HCT116 (cell line): ENCODE results near the gene TAOK3. TPM values are rescaled to one million over a fixed set of nuclear protein-coding genes. Genes with fewer than 3 reads are reported as not detected.

Experiments used
- ATAC-seq: fragments of 200-7000 bp; cut with Tn5 transposase; 2 replicates; pipeline ENCODE4 v1.9.1; 2020; ENCODE audit warnings: mild to moderate bottlenecking, moderate library complexity
- BruUV-seq: library from RNA; stranded (reverse); fragments of 400-500 nt; replicated peaks from 2 replicates; lab custom pipeline; 2021; lab: Mats Ljungman, UMichigan
- CTCF ChIA-PET: fragments of 300-600 bp; sonication (Branson Sonifier 250); formaldehyde crosslinking; loops from one replicate; lab custom pipeline; 2021; ENCODE audit warnings: antibody characterized with exemption; lab: Charles Lee
- POLR2A ChIA-PET: fragments of 300-600, 350-600 bp; sonication (Branson Sonifier 250); formaldehyde crosslinking; loops from one replicate; lab custom pipeline; 2021; ENCODE audit warnings: antibody characterized with exemption; lab: Charles Lee
- RAD21 ChIA-PET, 2 experiments: fragments of 300-600 bp; sonication (Branson Sonifier 250); formaldehyde crosslinking; loops; one replicate each; lab custom pipeline; 2023; ENCODE audit warnings: low total read pairs in 2 of 2; ENCODE audit not compliant: uncharacterized antibody in 2 of 2, unreplicated experiment in 2 of 2, low non-redundant PET in 1 of 2; lab: Charles Lee
- DNase-seq: peaks from one replicate; pipeline ENCODE4 v3.0.0-alpha.2; 2010; ENCODE audit warnings: low read depth, low spot score
- H2AFZ ChIP-seq: fragments of 200-600 bp; shearing (Covaris generic), sonication (generic); 2 replicates; pipeline ENCODE4 v1.6.1; 2017; ENCODE audit warnings: low read depth, mixed run types, mixed read lengths, antibody characterized with exemption, low read length; ENCODE audit not compliant: poor library complexity, severe bottlenecking
- H3K27ac ChIP-seq: 2 replicates; pipeline ENCODE4 v1.5.1; 2012; ENCODE audit warnings: low read depth, low read length
- H3K27me3 ChIP-seq: fragments of 200-600 bp; sonication (generic); 2 replicates; pipeline ENCODE4 v1.6.1; 2016; ENCODE audit warnings: mixed run types, low read length, mixed read lengths; ENCODE audit not compliant: insufficient read depth
- H3K36me3 ChIP-seq, 2 experiments: fragments of 200-500 bp in 1 of 2; fragments of 200-600 bp in 1 of 2; sonication (Bioruptor generic) in 1 of 2; sonication (generic) in 1 of 2; 2 replicates each; pipeline versions ENCODE4 v1.5.1 to v1.6.1; 2014 to 2016; ENCODE audit warnings: low read length in 2 of 2, inconsistent platforms in 1 of 2, mixed read lengths in 1 of 2, mixed run types in 1 of 2; ENCODE audit not compliant: insufficient read depth in 2 of 2, control insufficient read depth in 1 of 2
- H3K4me1 ChIP-seq, 2 experiments: fragments of 200-600 bp in 1 of 2; sonication (generic) in 1 of 2; 2 replicates each; pipeline versions ENCODE4 v1.5.1 to v1.6.1; 2012 to 2017; ENCODE audit warnings: low read length in 2 of 2, inconsistent platforms in 1 of 2, mild to moderate bottlenecking in 1 of 2, mixed read lengths in 1 of 2, mixed run types in 1 of 2, moderate library complexity in 1 of 2; ENCODE audit not compliant: insufficient read depth in 2 of 2, control insufficient read depth in 1 of 2
- H3K4me2 ChIP-seq: fragments of 200-600 bp; sonication (generic); 2 replicates; pipeline ENCODE4 v1.6.1; 2017; ENCODE audit warnings: mixed run types, low read length, mixed read lengths
- H3K4me3 ChIP-seq, 2 experiments: fragments of 200-600 bp in 1 of 2; sonication (generic) in 1 of 2; replicated peaks in 1 of 2; 2 replicates each; pipeline ENCODE4 v1.5.1; 2011 to 2016; ENCODE audit warnings: low read length in 2 of 2, control low read depth in 1 of 2, low read depth in 1 of 2, mild to moderate bottlenecking in 1 of 2, mixed read lengths in 1 of 2, mixed run types in 1 of 2
- H3K79me2 ChIP-seq: fragments of 200-600 bp; sonication (generic); 2 replicates; pipeline ENCODE4 v1.6.1; 2017; ENCODE audit warnings: mild to moderate bottlenecking, mixed run types, low read length, moderate library complexity, mixed read lengths; ENCODE audit not compliant: insufficient read depth
- H3K9ac ChIP-seq: fragments of 200-600 bp; sonication (generic); 2 replicates; pipeline ENCODE4 v1.6.1; 2016; ENCODE audit warnings: low read length, mixed read lengths
- H3K9me2 ChIP-seq: fragments of 200-600 bp; sonication (generic), shearing (Covaris generic); 2 replicates; pipeline ENCODE4 v1.6.1; 2017; ENCODE audit warnings: mixed run types, mild to moderate bottlenecking, moderate library complexity; ENCODE audit not compliant: insufficient read depth
- H3K9me3 ChIP-seq, 2 experiments: fragments of 200-500 bp in 1 of 2; fragments of 200-600 bp in 1 of 2; sonication (Bioruptor generic) in 1 of 2; sonication (generic) in 1 of 2; 2 replicates each; pipeline ENCODE4 v1.6.1; 2014 to 2017; ENCODE audit warnings: low read length in 2 of 2, mixed read lengths in 2 of 2, inconsistent platforms in 1 of 2, low read depth in 1 of 2, mild to moderate bottlenecking in 1 of 2, mixed run types in 1 of 2, moderate library complexity in 1 of 2; ENCODE audit not compliant: control insufficient read depth in 1 of 2, insufficient read depth in 1 of 2
- H4K20me1 ChIP-seq: fragments of 200-600 bp; sonication (generic), shearing (Covaris generic); 2 replicates; pipeline ENCODE4 v1.6.1; 2017; ENCODE audit warnings: mixed run types, mild to moderate bottlenecking, moderate library complexity; ENCODE audit not compliant: insufficient read depth
- ATF3 ChIP-seq: IDR thresholded peaks from 2 replicates; pipeline ENCODE4 v1.6.1; 2012
- CBX3 ChIP-seq: IDR thresholded peaks from 2 replicates; pipeline ENCODE4 v1.6.1; 2012; ENCODE audit warnings: low read depth
- CTCF ChIP-seq, 3 experiments: fragments of 200-600 bp in 1 of 3; sonication (generic) in 1 of 3; IDR thresholded peaks in 2 of 3; conservative IDR thresholded peaks in 1 of 3; 2 replicates each; pipeline ENCODE4 v1.5.1; 2012 to 2017; ENCODE audit warnings: low read depth in 2 of 3, low read length in 2 of 3, antibody characterized with exemption in 1 of 3, borderline replicate concordance in 1 of 3, control low read depth in 1 of 3, mild to moderate bottlenecking in 1 of 3, mixed read lengths in 1 of 3, mixed run types in 1 of 3, moderate library complexity in 1 of 3; ENCODE audit not compliant: insufficient read depth in 1 of 3
- EGR1 ChIP-seq: IDR thresholded peaks from 2 replicates; pipeline ENCODE4 v1.6.1; 2012; ENCODE audit warnings: low read depth
- ELF1 ChIP-seq: IDR thresholded peaks from 2 replicates; pipeline ENCODE4 v1.6.1; 2012; ENCODE audit warnings: low read depth, borderline replicate concordance
- EZH2 ChIP-seq: fragments of 200-600 bp; sonication (generic); IDR thresholded peaks from 2 replicates; pipeline ENCODE4 v1.6.1; 2017; ENCODE audit warnings: antibody characterized with exemption, mixed run types
- EZH2phosphoT487 ChIP-seq: fragments of 200-600 bp; IDR thresholded peaks from 2 replicates; pipeline ENCODE4 v1.6.1; 2018; ENCODE audit warnings: antibody characterized with exemption, borderline replicate concordance
- JUND ChIP-seq: IDR thresholded peaks from 2 replicates; pipeline ENCODE4 v1.6.1; 2012
- MAX ChIP-seq: IDR thresholded peaks from 2 replicates; pipeline ENCODE4 v1.6.1; 2012
- POLR2A ChIP-seq: IDR thresholded peaks from 2 replicates; pipeline ENCODE4 v1.7.0; 2011; ENCODE audit warnings: borderline replicate concordance; ENCODE audit not compliant: insufficient read depth, insufficient read length; ENCODE audit errors: extremely low read depth
- POLR2AphosphoS5 ChIP-seq: IDR thresholded peaks from 2 replicates; pipeline ENCODE4 v1.6.1; 2011; ENCODE audit warnings: mild to moderate bottlenecking, low read depth, low read length, moderate library complexity
- RAD21 ChIP-seq: IDR thresholded peaks from 2 replicates; pipeline ENCODE4 v1.6.1; 2012; ENCODE audit warnings: low read depth, mild to moderate bottlenecking
- REST ChIP-seq: IDR thresholded peaks from 2 replicates; pipeline ENCODE4 v1.6.1; 2012; ENCODE audit warnings: low read depth
- SIN3A ChIP-seq: IDR thresholded peaks from 2 replicates; pipeline ENCODE4 v1.6.1; 2012; ENCODE audit warnings: low read depth
- TCF7L2 ChIP-seq: IDR thresholded peaks from 2 replicates; pipeline ENCODE4 v1.7.0; 2011; ENCODE audit warnings: borderline replicate concordance, inconsistent platforms; ENCODE audit not compliant: insufficient read depth, insufficient read length; ENCODE audit errors: extremely low read depth
- ZBTB33 ChIP-seq: IDR thresholded peaks from 2 replicates; pipeline ENCODE4 v1.6.1; 2011; ENCODE audit warnings: mild to moderate bottlenecking, low read length, moderate library complexity; ENCODE audit not compliant: insufficient replicate concordance; ENCODE audit errors: extremely low read depth
- ZFX ChIP-seq: fragments of 450-650 bp; IDR thresholded peaks from 2 replicates; pipeline ENCODE4 v1.6.1; 2017
- ZNF274 ChIP-seq: fragments of 200-500 bp; sonication (Bioruptor generic); IDR thresholded peaks from 2 replicates; pipeline ENCODE4 v1.6.1; 2014; ENCODE audit warnings: mild to moderate bottlenecking, low read depth, low read length, inconsistent platforms
- intact Hi-C: fragments of 100-400 bp; cut with micrococcal nuclease; formaldehyde crosslinking; loops from 2 replicates; pipeline ENCODE4 v1.10.0; 2022
- total RNA-seq: library from RNA; stranded (reverse); gene quantifications from one replicate; pipeline ENCODE4 v1.2.1, GENCODE V29; 2021; ENCODE audit not compliant: unreplicated experiment

Gene TAOK3
- total RNA-seq, 1 experiment from 2014 or later = 10.5 TPM

GRCh38 chr12:118137148-118137678 is 235.5 kb downstream of the TAOK3 start:
- H3K79me2 ChIP-seq = peaks cover 38% of the 10 kb centered on the region
- ATAC-seq = no peak
- RAD21 ChIA-PET = no interaction called here
- no peak overlapping the region for H2AFZ ChIP-seq
- H3K4me1 ChIP-seq = peaks cover 8 to 19% of the 10 kb centered on the region in 2 experiments
- H3K9me2 ChIP-seq = no peaks in the 10 kb centered on the region
- peak overlapping the region; percentile 91 to 94 for H3K4me3 ChIP-seq
- CTCF ChIA-PET = interaction anchor here (2.3 kb wide), 1 partner anchor 241 kb away, joined by 8 read pairs; no protein-coding TSS in a partner anchor
- no peaks in the 10 kb centered on the region for H3K9me3 ChIP-seq
- intact Hi-C loops = loop anchor here (10.0 kb wide), 1 partner anchor 262 kb away; no protein-coding TSS in a partner anchor
- POLR2A ChIA-PET = no interaction called here
- H3K27me3 ChIP-seq = no peaks in the 10 kb centered on the region
- no peak overlapping the region for H3K27ac ChIP-seq
- DNase-seq = no peak
- no peaks in the 10 kb centered on the region for H4K20me1 ChIP-seq
- H3K4me2 ChIP-seq = peak overlapping the region; percentile 94
- peak overlapping the region; percentile 96 for H3K9ac ChIP-seq
- peaks cover 23 to 25% of the 10 kb centered on the region in 2 experiments for H3K36me3 ChIP-seq
- BruUV-seq = TSS peak; percentile 72
- no peak for TF ChIP-seq EGR1
- TF ChIP-seq ELF1 = no peak
- TF ChIP-seq RAD21 = no peak
- TF ChIP-seq POLR2A = no peak
- no peak for TF ChIP-seq ZFX
- no peak for TF ChIP-seq REST
- TF ChIP-seq CBX3 = no peak
- TF ChIP-seq MAX = no peak
- TF ChIP-seq ATF3 = no peak
- no peak for TF ChIP-seq JUND
- no peak for TF ChIP-seq EZH2
- TF ChIP-seq ZBTB33 = no peak
- no peak for TF ChIP-seq POLR2AphosphoS5
- TF ChIP-seq ZNF274 = no peak
- no peak for TF ChIP-seq TCF7L2
- no peak for TF ChIP-seq SIN3A
- no peak for TF ChIP-seq CTCF (IDR thresholded peaks at IDR 0.05 in 2 of 3, conservative IDR thresholded peaks at IDR 0.05 in 1 of 3; ENCODE audit: borderline replicate concordance in 1 of 3, insufficient read depth in 1 of 3, low read depth in 2 of 3, low read length in 2 of 3)
- TF ChIP-seq EZH2phosphoT487 = no peak
- TF ChIP-seq, all 23 proteins: peak for 0
